GM12878 (cell line): ENCODE data around the gene HSPBP1. TPM values are rescaled to one million over a fixed set of nuclear protein-coding genes. Genes with fewer than 3 reads are reported as not detected.
A peak's percentile ranks its signal among the peaks of the same experiment; 100 is the strongest.

Experiments
- CBX3 ChIP-seq: fragments of 200-600 bp; sonication (generic); IDR thresholded peaks from 2 replicates; pipeline ENCODE4 v1.6.1; 2016; ENCODE audit warnings: low read depth, borderline replicate concordance
- CHD1 ChIP-seq: IDR thresholded peaks from 2 replicates; pipeline ENCODE4 v1.6.1; 2012; ENCODE audit warnings: low read depth, low read length, improper control_type of control experiment
- CUX1 ChIP-seq: IDR thresholded peaks from 2 replicates; pipeline ENCODE4 v1.6.1; 2012; ENCODE audit warnings: improper control_type of control experiment, low read depth, low read length; ENCODE audit not compliant: insufficient replicate concordance
- E2F4 ChIP-seq: IDR thresholded peaks from 2 replicates; pipeline ENCODE4 v1.6.1; 2012; ENCODE audit warnings: low read depth, low read length, improper control_type of control experiment
- ETV6 ChIP-seq, 2 experiments: fragments of 450-650 bp in 1 of 2; IDR thresholded peaks in 1 of 2; conservative IDR thresholded peaks in 1 of 2; 2 replicates each; pipeline ENCODE4 v1.6.1; 2014; ENCODE audit warnings: antibody characterized with exemption in 1 of 2, borderline replicate concordance in 1 of 2, low read depth in 1 of 2, mild to moderate bottlenecking in 1 of 2, moderate library complexity in 1 of 2
- HSF1 ChIP-seq: fragments of 150-350 bp; IDR thresholded peaks from 2 replicates; pipeline ENCODE4 v1.6.1; 2014; ENCODE audit warnings: mild to moderate bottlenecking, low read depth, low read length
- IKZF1 ChIP-seq: fragments of 450-650 bp; conservative IDR thresholded peaks from 2 replicates; pipeline ENCODE4 v1.6.1; 2017; ENCODE audit warnings: antibody characterized with exemption, mild to moderate bottlenecking
- JUND ChIP-seq: IDR thresholded peaks from 2 replicates; pipeline ENCODE4 v1.6.1; 2012; ENCODE audit warnings: low read depth, mild to moderate bottlenecking, low read length, improper control_type of control experiment, moderate library complexity
- KAT2A ChIP-seq: conservative IDR thresholded peaks from 2 replicates; pipeline ENCODE4 v1.6.1; 2011; ENCODE audit warnings: low read depth, low read length; ENCODE audit not compliant: control insufficient read depth
- LARP7 ChIP-seq: fragments of 450-650 bp; IDR thresholded peaks from 2 replicates; pipeline ENCODE4 v1.6.1; 2017; ENCODE audit warnings: mild to moderate bottlenecking
- PML ChIP-seq: IDR thresholded peaks from 2 replicates; pipeline ENCODE4 v1.6.1; 2012; ENCODE audit warnings: low read length, inconsistent platforms
- POU2F2 ChIP-seq: IDR thresholded peaks from 3 replicates; pipeline ENCODE4 v1.6.1; 2011; ENCODE audit warnings: low read depth, mild to moderate bottlenecking, low read length, borderline replicate concordance
- SKIL ChIP-seq: fragments of 450-650 bp; IDR thresholded peaks from 2 replicates; pipeline ENCODE4 v1.6.1; 2017; ENCODE audit warnings: mild to moderate bottlenecking, low read depth, inconsistent platforms; ENCODE audit not compliant: poor library complexity, severe bottlenecking
- SRF ChIP-seq, 2 experiments: IDR thresholded peaks; 2 replicates each; pipeline ENCODE4 v1.6.1; 2011; ENCODE audit warnings: low read depth in 2 of 2, low read length in 2 of 2, mild to moderate bottlenecking in 1 of 2, moderate library complexity in 1 of 2
- STAT3 ChIP-seq: IDR thresholded peaks from 2 replicates; pipeline ENCODE4 v1.6.1; 2011; ENCODE audit warnings: low read depth, low read length, improper control_type of control experiment
- SUZ12 ChIP-seq: fragments of 200-600 bp; sonication (generic); IDR thresholded peaks from one replicate; pipeline ENCODE4 v1.6.1; 2018; ENCODE audit warnings: antibody characterized with exemption, mild to moderate bottlenecking; ENCODE audit not compliant: unreplicated experiment
- polyA plus RNA-seq, 11 experiments: library from polyadenylated mRNA; depleted of rRNA in 4 of 11; unstranded in 6 of 11; stranded (reverse) in 5 of 11; fragments of >200 nt; fragmentation: Nextera tagmentation in 4 of 11; fragmentation: Illumina TruSeq in 1 of 11; extraction: Ambion mirVana in 4 of 11; extraction: Trizol in 1 of 11; gene quantifications; 1 replicate in 1 of 11; 2 replicates in 10 of 11; pipeline versions ENCODE4 v1.2.1 to v1.2.3, GENCODE V29; 2011 to 2016; ENCODE audit warnings: inconsistent platforms in 2 of 11, missing spikeins in 2 of 11, low read depth in 1 of 11
- total RNA-seq, 4 experiments: library from RNA; depleted of rRNA in 3 of 4; stranded (reverse); fragments of >200 nt in 3 of 4; fragmentation: Illumina TruSeq in 1 of 4; extraction: Trizol in 1 of 4; gene quantifications; 2 replicates each; pipeline versions ENCODE4 v1.2.1 to v1.2.3, GENCODE V29; 2013 to 2021
- TF ChIP-seq, protein P1 (sequence below): IDR thresholded peaks from 2 replicates; pipeline ENCODE4 v1.6.1; 2011; ENCODE audit warnings: borderline replicate concordance, low read depth, mild to moderate bottlenecking, moderate library complexity, mixed read lengths, low read length; ENCODE audit not compliant: insufficient read depth; ENCODE audit errors: extremely low read length

Gene HSPBP1
- total and polyA plus RNA-seq, 10 of the 15 experiments (the other 5 are each of a cell fraction or from before 2014, with no cell fraction given) = 0.18 to 83.3 (median 23.0) TPM

GRCh38 chr19:55275851-55276719 is 3.8 kb downstream of the HSPBP1 start (continued):
- TF ChIP-seq E2F4 = no peak
- TF ChIP-seq JUND = no peak
- TF ChIP-seq CUX1 = no peak
- no peak for TF ChIP-seq CBX3
- no peak for TF ChIP-seq SUZ12
- no peak for TF ChIP-seq ETV6 (conservative IDR thresholded peaks at IDR 0.05 in 1 of 2, IDR thresholded peaks at IDR 0.05 in 1 of 2; ENCODE audit: borderline replicate concordance in 1 of 2, low read depth in 1 of 2)
- no peak for TF ChIP-seq HSF1
- TF ChIP-seq PML = no peak
- TF ChIP-seq POU2F2 = no peak; the same call in 2 of the 3 replicates
- 0 out of 4 replicates have a peak, but pooled peaks of 1 of the 2 experiments have one; percentile 9 for TF ChIP-seq SRF (IDR thresholded peaks at IDR 0.05; ENCODE audit: low read depth in 2 of 2, low read length in 2 of 2)
- TF ChIP-seq SKIL = no peak
- TF ChIP-seq LARP7 = no peak
- no peak for TF ChIP-seq STAT3
- no peak for TF ChIP-seq CHD1
- no peak for TF ChIP-seq IKZF1
- TF ChIP-seq, protein P1, sequence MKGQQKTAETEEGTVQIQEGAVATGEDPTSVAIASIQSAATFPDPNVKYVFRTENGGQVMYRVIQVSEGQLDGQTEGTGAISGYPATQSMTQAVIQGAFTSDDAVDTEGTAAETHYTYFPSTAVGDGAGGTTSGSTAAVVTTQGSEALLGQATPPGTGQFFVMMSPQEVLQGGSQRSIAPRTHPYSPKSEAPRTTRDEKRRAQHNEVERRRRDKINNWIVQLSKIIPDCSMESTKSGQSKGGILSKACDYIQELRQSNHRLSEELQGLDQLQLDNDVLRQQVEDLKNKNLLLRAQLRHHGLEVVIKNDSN = no peak
- TF ChIP-seq KAT2A = no peak
